HG03457 (cell line): ENCODE results near the gene C1orf35.

Source experiments
- ATAC-seq: cut with Tn5 transposase; IDR thresholded peaks from one replicate; pipeline ENCODE4 v1.9.1; 2021; ENCODE audit warnings: moderate number of reproducible peaks; ENCODE audit not compliant: unreplicated experiment

The C1orf35 gene

GRCh38 chr1:228109962-228110488 lies 6.9 kb upstream of the C1orf35 start:
- no peak for ATAC-seq

DNA sequence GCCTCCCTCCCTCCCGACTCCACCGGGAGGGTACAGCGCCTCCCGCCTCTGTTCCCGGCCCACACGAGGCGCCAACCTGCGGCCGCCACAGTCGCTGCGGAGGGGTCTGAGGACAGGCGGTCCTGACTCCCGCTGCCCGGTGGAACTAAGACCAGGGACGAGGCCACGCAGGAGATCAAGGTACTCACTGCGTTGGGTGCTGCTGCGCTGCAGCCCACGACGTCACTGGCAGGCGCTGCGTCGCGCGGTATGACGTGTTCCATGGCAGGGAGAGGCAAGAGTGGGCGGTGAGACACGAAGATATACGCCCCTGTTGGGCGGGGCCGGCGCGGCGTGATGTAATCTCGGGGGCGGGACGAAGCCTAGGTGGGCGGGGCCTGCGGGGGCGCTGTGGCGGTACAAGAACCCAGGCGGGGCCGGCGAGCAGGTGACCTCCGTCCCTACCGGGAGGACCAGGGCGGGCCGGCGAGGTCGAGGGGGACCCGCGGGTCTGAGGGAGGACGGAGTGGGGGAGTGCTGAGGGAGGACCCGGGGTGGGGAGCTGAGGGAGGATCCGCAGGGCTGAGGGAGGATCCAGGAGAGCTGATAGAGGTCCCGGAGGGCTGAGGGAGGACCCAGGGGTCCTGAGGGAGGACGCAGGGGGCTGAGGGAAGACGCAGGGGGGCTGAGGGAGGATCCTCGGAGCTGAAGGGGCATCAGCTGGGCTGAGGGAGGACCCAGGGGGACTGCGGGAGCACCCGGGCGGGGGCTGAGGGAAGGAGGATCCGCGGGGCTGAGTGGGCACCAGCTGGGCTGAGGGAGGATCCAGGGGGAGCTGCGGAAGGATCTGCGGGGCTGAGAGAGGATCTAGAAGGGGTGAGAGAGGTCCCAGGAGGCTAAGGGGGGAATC lies 6.2 kb upstream of the C1orf35 start, which contains the start of gene MRPL55:
TSS of gene MRPL55 (minus strand) at position 227 of the 889 bp plus-strand sequence. CDS start 1,039 bp downstream, outside the sequence.
- peak; percentile 77 for ATAC-seq

GRCh38 chr1:228108742-228109072 lies 5.6 kb upstream of the C1orf35 start:
- ATAC-seq = no peak

GRCh38 chr1:228108055-228108690 lies 5.0 kb upstream of the C1orf35 start:
- ATAC-seq = no peak

DNA sequence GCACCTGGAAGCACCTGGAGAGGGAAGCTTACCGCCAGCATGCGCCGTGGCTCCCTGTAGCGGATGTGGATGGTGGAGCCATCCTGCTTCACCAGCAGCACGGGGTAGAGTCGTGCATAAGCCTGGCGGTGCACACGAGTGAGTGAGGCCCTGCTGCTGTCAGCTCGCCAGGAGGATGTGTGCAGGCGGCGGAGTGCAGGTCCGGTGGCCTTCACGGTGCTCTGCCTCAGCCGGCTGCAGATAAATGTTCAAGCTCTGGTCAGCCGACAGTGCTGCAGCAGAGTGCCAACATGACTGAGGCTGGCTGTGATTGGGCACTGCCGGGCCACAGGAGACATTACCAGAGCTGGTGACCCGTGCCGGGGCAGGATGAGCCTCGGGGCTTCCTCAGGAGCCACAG lies 4.5 kb upstream of the C1orf35 start:
- no peak for ATAC-seq

DNA sequence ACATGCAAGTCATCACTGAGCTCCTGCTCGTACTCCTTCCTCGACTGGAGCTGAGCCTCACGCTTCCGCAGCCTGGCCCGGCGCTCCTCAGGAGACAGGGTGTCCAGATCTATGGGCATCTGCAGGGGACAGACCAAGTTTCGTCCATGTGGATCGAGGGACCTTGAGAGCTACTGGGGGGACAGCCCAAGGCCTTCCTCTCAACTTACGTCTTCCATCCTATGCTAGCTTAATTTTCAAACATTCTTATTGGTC lies 3.6 kb upstream of the C1orf35 start:
- no peak for ATAC-seq

- no peak for ATAC-seq
Measured at GRCh38 chr1:228105996-228106799, 3.1 kb upstream of the C1orf35 start.

- no peak for ATAC-seq
Measured at GRCh38 chr1:228105270-228105995, 2.3 kb upstream of the C1orf35 start.

- ATAC-seq = no peak
Measured at GRCh38 chr1:228104526-228105269, 1.6 kb upstream of the C1orf35 start.

- no peak for ATAC-seq
Measured at GRCh38 chr1:228101994-228102790, 933 bp downstream of the C1orf35 start.

DNA sequence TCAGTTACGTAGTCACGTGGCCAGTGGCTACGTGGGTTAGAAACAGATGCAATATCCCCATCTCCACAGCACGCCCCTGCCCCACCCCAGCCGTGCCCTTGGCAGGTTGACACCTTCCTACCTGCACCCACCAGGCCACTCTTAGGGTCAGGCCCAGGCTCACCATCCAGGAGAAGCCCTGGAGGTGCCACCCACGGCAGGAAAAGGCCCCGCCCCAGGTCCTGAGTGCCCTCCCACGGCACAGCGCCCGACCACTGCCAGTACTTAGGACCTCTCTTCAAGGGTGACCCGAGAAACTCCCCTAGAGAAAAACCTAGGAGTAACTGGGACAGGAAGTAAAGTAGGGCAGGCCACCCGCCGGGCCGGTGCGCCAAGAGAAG lies 1.5 kb downstream of the C1orf35 start:
- ATAC-seq = no peak

DNA sequence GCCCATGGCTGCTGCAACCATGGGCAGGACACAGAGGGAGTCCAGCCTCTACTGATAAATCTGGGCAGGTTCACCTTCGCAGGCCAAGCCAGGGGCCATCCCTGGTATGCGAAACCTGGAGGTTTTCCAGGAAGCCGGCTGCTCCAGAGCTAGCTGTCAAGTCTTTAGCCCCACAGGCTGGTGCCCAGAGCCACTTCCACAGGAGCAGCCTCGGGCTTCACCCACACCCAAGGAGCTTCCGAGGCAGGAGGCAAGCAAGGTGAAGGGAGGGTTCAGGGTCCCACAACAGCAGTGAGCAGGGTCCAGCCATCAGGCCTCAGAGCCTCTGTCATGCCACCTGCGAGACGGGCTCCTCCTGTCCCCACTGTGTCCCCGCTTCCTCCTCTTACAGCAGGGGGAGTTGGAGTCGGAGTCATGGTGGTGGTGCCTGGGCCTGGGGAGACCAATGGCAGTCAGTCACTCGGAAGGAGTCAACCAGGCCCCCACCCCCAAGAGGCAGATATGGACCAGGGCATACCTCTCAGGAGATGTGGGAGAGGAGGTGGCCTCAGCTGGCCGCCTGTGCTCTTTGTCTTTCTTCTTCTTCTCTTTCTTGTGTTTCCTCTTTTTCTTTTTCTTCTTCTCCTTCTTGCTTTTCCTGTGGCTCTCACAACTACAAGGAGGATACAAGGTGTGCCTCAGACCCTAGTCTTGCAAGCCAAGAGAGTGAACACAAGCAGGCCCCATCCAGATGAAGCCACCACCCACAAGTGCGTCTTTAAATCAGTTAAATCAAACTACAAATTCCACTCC lies 2.1 kb downstream of the C1orf35 start:
- no peak for ATAC-seq

DNA sequence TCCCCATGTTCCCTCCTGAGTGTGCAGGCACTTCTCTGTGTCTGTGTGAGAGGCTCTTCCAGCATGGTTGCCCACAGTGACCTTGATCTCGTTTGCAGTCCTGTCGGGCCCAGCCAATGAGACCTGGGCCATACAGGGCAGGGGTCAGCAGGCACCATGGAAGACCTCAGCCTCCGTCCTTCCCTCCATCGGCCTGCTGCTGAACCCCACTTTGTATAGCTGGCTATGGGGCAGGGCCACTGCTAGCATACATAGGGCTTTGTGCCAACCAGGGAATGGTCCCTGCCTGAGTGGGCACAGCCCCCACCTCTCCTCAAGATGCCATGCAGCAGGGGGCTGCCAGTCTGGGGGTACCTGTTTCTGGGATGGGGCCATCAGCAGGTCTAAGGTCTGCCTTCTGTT lies 3.8 kb downstream of the C1orf35 start:
- no peak for ATAC-seq

GRCh38 chr1:228098323-228098931 lies 4.7 kb downstream of the C1orf35 start:
- no peak for ATAC-seq

DNA sequence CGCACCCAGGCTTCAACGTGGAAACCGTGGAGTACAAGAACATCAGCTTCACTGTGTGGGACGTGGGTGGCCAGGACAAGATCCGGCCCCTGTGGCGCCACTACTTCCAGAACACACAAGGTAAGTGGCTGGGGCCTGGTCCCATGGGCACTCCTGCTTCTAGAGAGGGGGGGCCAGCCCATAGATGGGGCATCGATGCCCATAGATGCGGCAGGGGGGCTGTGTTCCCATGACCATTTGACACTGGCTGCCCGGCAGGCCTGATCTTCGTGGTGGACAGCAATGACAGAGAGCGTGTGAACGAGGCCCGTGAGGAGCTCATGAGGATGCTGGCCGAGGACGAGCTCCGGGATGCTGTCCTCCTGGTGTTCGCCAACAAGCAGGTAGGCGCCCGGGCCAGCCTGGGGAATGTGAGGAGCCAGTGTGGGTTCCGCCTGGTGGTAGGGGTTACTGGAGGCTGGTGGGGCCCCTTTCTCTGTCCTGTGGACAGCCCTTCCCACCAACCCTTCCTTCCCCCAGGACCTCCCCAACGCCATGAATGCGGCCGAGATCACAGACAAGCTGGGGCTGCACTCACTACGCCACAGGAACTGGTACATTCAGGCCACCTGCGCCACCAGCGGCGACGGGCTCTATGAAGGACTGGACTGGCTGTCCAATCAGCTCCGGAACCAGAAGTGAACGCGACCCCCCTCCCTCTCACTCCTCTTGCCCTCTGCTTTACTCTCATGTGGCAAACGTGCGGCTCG lies 5.6 kb downstream of the C1orf35 start:
- no peak for ATAC-seq

DNA sequence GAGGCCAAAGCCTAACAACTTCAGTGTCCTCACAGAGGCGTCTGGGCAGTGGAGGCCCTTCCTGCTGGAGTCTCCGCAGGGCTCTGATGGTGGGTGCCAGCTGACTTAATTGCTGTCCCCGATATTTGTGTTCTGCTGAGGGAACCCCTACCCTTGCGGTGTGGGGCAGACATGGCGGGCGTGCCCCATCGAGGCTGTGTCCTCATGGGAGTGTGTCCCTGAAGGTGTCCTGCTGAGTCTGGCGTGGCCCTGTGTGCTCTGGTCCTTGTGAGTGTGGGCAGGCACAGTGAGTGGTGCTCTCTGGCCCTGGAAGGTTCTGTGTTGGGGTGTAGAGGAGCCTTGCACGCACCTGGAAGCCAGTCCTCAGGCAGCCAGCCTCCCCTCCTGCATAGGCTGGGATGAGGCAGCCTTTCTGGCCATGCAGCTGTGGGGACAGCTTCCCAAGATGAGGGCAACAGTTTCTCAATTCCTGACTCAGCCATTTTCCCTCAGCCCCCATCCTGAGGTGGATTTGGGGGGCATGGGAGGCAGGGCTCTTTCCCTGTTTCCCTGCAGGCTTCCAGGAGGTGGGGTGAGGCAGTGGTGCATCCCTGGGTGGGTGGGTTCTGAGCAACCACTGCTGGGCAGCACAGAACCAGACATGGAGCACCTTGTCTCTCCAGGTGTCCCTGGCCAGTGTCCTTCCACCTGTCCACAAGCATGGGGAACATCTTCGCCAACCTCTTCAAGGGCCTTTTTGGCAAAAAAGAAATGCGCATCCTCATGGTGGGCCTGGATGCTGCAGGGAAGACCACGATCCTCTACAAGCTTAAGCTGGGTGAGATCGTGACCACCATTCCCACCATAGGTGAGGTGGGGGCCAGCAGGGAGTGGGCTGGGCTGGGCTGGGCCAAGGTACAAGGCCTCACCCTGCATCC lies 6.5 kb downstream of the C1orf35 start:
- ATAC-seq = no peak
